HepG2 (cell line): ENCODE data around the gene DYNC2H1.

Source experiments
- CTCF ChIP-seq: sonication (generic); formaldehyde crosslinking; IDR thresholded peaks from 2 replicates; pipeline ENCODE4 v1.5.0; 2020; ENCODE audit warnings: mild to moderate bottlenecking, missing genetic modification reagents, moderate library complexity
- IKZF5 ChIP-seq: IDR thresholded peaks from 2 replicates; pipeline ENCODE4 v1.6.1; 2018; ENCODE audit warnings: missing genetic modification reagents, mild to moderate bottlenecking, missing compliant biosample characterization
- KDM5A ChIP-seq: fragments of 200-600 bp; sonication (generic); IDR thresholded peaks from 2 replicates; pipeline ENCODE4 v1.7.0; 2018; ENCODE audit warnings: antibody characterized with exemption, mild to moderate bottlenecking, low read length, borderline replicate concordance
- MYNN ChIP-seq: sonication (generic); formaldehyde crosslinking; IDR thresholded peaks from 2 replicates; pipeline ENCODE4 v1.4.0; 2020; ENCODE audit warnings: mild to moderate bottlenecking, low read depth, missing genetic modification reagents
- RXRA ChIP-seq: sonication (generic); formaldehyde crosslinking; IDR thresholded peaks from 2 replicates; pipeline ENCODE4 v1.5.1; 2020; ENCODE audit warnings: missing genetic modification reagents
- SUZ12 ChIP-seq: fragments of 150-350 bp; IDR thresholded peaks from 2 replicates; pipeline ENCODE4 v1.6.1; 2014; ENCODE audit warnings: low read depth, low read length

- TF ChIP-seq KDM5A (no peak), CTCF (no peak), RXRA (CRISPR knock-in tag) (no peak), MYNN (no peak), SUZ12 (no peak), IKZF5 (CRISPR knock-in tag) (no peak)
Measured at GRCh38 chr11:103380031-103380430, 270.8 kb downstream of the DYNC2H1 start.
